Loucy (cell line): ENCODE data around the gene ESPL1.

ENCODE experiments used
- H2AFZ ChIP-seq: fragments of 200-600 bp; sonication (generic); 2 replicates; pipeline ENCODE4 v1.6.0; 2016; ENCODE audit warnings: antibody characterized with exemption, mild to moderate bottlenecking, low read length, moderate library complexity
- H3F3A ChIP-seq: fragments of 200-600 bp; 2 replicates; pipeline ENCODE4 v1.6.0; 2016; ENCODE audit warnings: antibody characterized with exemption, low read depth, mild to moderate bottlenecking
- H3K27me3 ChIP-seq: fragments of 200-600 bp; sonication (generic); 2 replicates; pipeline ENCODE4 v1.6.1; 2014; ENCODE audit warnings: low read length, mild to moderate bottlenecking; ENCODE audit not compliant: insufficient read depth, poor library complexity, severe bottlenecking
- H3K36me3 ChIP-seq: fragments of 200-600 bp; sonication (generic); 2 replicates; pipeline ENCODE4 v1.6.1; 2016; ENCODE audit warnings: low read length; ENCODE audit not compliant: insufficient read depth
- H3K4me1 ChIP-seq: fragments of 200-600 bp; sonication (generic); 2 replicates; pipeline ENCODE4 v1.5.1; 2014; ENCODE audit warnings: low read length, mild to moderate bottlenecking; ENCODE audit not compliant: insufficient read depth, poor library complexity, severe bottlenecking
- H3K4me2 ChIP-seq: fragments of 200-600 bp; sonication (generic); 2 replicates; pipeline ENCODE4 v1.6.0; 2014; ENCODE audit warnings: antibody characterized with exemption, low read length, low read depth, mild to moderate bottlenecking; ENCODE audit not compliant: poor library complexity, severe bottlenecking
- H3K4me3 ChIP-seq: fragments of 200-600 bp; sonication (generic); 2 replicates; pipeline ENCODE4 v1.5.1; 2014; ENCODE audit warnings: low read length, mild to moderate bottlenecking, mixed read lengths; ENCODE audit not compliant: poor library complexity, severe bottlenecking
- H3K79me2 ChIP-seq: fragments of 200-600 bp; sonication (generic); 2 replicates; pipeline ENCODE4 v1.6.1; 2014; ENCODE audit warnings: low read length; ENCODE audit not compliant: insufficient read depth
- H3K9ac ChIP-seq: fragments of 200-600 bp; sonication (generic); 2 replicates; pipeline ENCODE4 v1.6.0; 2014; ENCODE audit warnings: mild to moderate bottlenecking, low read depth, low read length, moderate library complexity; ENCODE audit not compliant: poor library complexity, severe bottlenecking
- H3K9me2 ChIP-seq: fragments of 200-600 bp; sonication (generic); replicated peaks from 2 replicates; pipeline ENCODE4 v1.6.1; 2016; ENCODE audit warnings: low read depth, low read length, mixed read lengths
- H3K9me3 ChIP-seq: fragments of 200-600 bp; sonication (generic); 2 replicates; pipeline ENCODE4 v1.6.1; 2014; ENCODE audit warnings: mild to moderate bottlenecking, antibody characterized with exemption, low read length, low read depth; ENCODE audit not compliant: insufficient read depth
- H4K20me1 ChIP-seq: fragments of 200-600 bp; sonication (generic); 2 replicates; pipeline ENCODE4 v1.6.0; 2014; ENCODE audit warnings: antibody characterized with exemption, low read length, mild to moderate bottlenecking; ENCODE audit not compliant: insufficient read depth, poor library complexity, severe bottlenecking
- CTCF ChIP-seq: fragments of 200-600 bp; sonication (generic); conservative IDR thresholded peaks from 2 replicates; pipeline ENCODE4 v1.5.1; 2014; ENCODE audit warnings: mild to moderate bottlenecking, antibody characterized with exemption, low read length
- EZH2phosphoT487 ChIP-seq: fragments of 200-600 bp; IDR thresholded peaks from 2 replicates; pipeline ENCODE4 v1.6.1; 2018; ENCODE audit warnings: antibody characterized with exemption, mild to moderate bottlenecking, moderate library complexity, borderline replicate concordance

Gene ESPL1

GRCh38 chr12:53265783-53266182 lies 2.3 kb upstream of the ESPL1 start:
- Histone ChIP-seq H3K9me2 (no peaks in the 10 kb centered on the region), H3K79me2 (peaks cover 27% of the 10 kb centered on the region), H2AFZ (no peak overlapping the region), H3K4me1 (peaks cover 27% of the 10 kb centered on the region), H3K4me2 (no peak overlapping the region), H3F3A (no peaks in the 10 kb centered on the region), H3K9me3 (no peaks in the 10 kb centered on the region), H3K27me3 (no peaks in the 10 kb centered on the region), H3K4me3 (no peak overlapping the region), H3K36me3 (no peaks in the 10 kb centered on the region), H4K20me1 (no peaks in the 10 kb centered on the region), H3K9ac (no peak overlapping the region)
- no peak for TF ChIP-seq EZH2phosphoT487
- no peak for TF ChIP-seq CTCF

- H3K9me3 ChIP-seq, result no peaks in the 10 kb centered on the region
- H3K4me1 ChIP-seq, result peaks cover 28% of the 10 kb centered on the region
- H3K4me2 ChIP-seq, result peak overlapping the region; percentile 90
- H3K27me3 ChIP-seq, result no peaks in the 10 kb centered on the region
- H3K36me3 ChIP-seq, result no peaks in the 10 kb centered on the region
- peak overlapping the region; percentile 93 for H3K9ac ChIP-seq
- H4K20me1 ChIP-seq, result no peaks in the 10 kb centered on the region
- H3F3A ChIP-seq, result no peaks in the 10 kb centered on the region
- peak overlapping the region; percentile 97 for H2AFZ ChIP-seq
- H3K79me2 ChIP-seq, result peaks cover 43% of the 10 kb centered on the region
- TF ChIP-seq EZH2phosphoT487 (no peak), CTCF (no peak)
- H3K4me3 ChIP-seq, result peak overlapping the region; percentile 90
- no peaks in the 10 kb centered on the region for H3K9me2 ChIP-seq
Observed at GRCh38 chr12:53267306-53267998, 647 bp upstream of the ESPL1 start.

- H3K4me2 ChIP-seq, result peak overlapping the region; percentile 90
- no peaks in the 10 kb centered on the region for H3K9me3 ChIP-seq
- no peaks in the 10 kb centered on the region for H4K20me1 ChIP-seq
- TF ChIP-seq EZH2phosphoT487 (no peak), CTCF (no peak)
- no peaks in the 10 kb centered on the region for H3K27me3 ChIP-seq
- peak overlapping the region; percentile 90 for H3K4me3 ChIP-seq
- H3F3A ChIP-seq, result no peaks in the 10 kb centered on the region
- no peaks in the 10 kb centered on the region for H3K36me3 ChIP-seq
- H3K9me2 ChIP-seq, result no peaks in the 10 kb centered on the region
- H3K9ac ChIP-seq, result peak overlapping the region; percentile 93
- peak overlapping the region; percentile 97 for H2AFZ ChIP-seq
- H3K79me2 ChIP-seq, result peaks cover 48% of the 10 kb centered on the region
- peaks cover 28% of the 10 kb centered on the region for H3K4me1 ChIP-seq
Observed at GRCh38 chr12:53268630-53269562, 797 bp downstream of the ESPL1 start.
